GM18511 (cell line): ENCODE measurements around the gene NPSR1.
A peak's percentile ranks its signal among the peaks of the same experiment; 100 is the strongest.
"Not testable (repeated sequence)": the region's sequence is repeated elsewhere in the genome, so short reads cannot be mapped to it uniquely, and the experiment has no call there.

ENCODE experiments used
- ATAC-seq: cut with Tn5 transposase; IDR thresholded peaks from one replicate; pipeline ENCODE4 v1.9.1; 2021; ENCODE audit warnings: mild to moderate bottlenecking, moderate library complexity; ENCODE audit not compliant: unreplicated experiment

Gene NPSR1

DNA sequence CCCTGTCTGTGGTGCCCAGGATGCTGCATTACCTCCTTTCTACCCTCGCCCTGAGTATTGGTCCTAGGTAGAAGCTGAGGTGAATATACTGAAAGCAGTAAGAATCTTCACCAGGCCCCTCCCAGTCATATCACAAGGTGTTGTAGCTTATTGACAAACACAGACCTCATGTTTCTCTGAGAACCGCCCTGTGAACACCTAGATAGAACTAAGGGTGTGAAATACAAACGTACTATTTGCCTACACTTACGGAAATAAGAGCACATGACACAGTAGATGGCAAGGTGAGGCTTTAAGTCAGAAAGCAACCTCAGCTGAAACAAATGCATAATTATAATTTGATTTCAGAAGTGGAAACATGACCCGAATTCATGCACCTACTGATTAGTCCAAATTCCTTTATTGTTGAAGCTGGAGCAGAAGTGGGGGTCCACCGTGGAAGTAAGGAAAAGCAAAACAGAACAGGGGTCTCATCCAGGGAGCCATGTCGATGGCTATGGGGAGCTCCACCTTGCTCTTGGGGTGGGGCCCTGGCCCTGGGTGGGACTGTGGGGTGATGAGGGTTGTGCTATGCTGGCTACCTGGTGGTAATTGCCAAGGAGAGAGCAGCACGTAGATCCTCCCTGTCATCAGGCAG is at the start of gene NPSR1:
TSS of gene NPSR1 (plus strand) at position 587 of the 637 bp plus-strand sequence. CDS start 195 bp downstream, outside the sequence.
- ATAC-seq, result no peak

DNA sequence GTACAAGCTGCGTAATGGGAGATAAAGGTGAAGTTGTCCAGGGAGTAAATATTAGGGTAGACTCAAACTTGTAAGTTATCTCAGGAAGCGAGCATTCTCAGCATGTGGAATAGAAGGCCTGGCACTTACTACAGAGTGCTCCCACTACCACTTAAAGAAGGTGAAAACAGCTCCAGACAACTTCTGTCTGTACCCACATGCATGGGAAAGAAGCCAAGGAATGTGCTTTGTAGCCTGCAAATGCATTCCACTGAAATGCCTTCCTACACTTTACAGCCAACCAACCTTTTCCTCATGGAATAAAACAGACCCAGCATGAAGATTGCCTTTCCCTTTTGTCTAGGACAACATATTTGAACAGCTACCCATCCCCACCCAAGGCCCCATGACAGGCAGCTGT is 45.4 kb upstream of the NPSR1 start:
- ATAC-seq, result no peak

DNA sequence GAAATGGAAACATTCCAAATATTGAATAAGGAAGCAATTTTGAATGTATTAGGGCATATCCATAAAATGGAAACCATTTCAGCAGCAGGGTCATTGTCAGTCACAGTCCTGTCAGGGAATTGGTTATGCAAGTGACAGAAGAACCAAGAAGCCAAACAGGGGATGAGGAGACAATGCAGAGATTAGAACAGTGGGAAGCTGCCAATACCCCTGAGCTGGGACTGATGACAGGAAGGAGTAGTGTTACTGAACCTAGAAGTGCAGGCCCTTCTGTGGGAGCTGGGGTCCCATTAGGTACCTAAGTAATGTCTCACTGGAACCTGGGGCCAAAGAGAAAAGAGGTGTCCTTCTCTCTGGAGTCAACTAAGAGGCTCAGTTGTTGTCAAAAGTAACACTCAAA is 37.6 kb upstream of the NPSR1 start:
- ATAC-seq, result no peak

- no peak for ATAC-seq
Measured at GRCh38 chr7:34622182-34622581, 35.8 kb upstream of the NPSR1 start.

DNA sequence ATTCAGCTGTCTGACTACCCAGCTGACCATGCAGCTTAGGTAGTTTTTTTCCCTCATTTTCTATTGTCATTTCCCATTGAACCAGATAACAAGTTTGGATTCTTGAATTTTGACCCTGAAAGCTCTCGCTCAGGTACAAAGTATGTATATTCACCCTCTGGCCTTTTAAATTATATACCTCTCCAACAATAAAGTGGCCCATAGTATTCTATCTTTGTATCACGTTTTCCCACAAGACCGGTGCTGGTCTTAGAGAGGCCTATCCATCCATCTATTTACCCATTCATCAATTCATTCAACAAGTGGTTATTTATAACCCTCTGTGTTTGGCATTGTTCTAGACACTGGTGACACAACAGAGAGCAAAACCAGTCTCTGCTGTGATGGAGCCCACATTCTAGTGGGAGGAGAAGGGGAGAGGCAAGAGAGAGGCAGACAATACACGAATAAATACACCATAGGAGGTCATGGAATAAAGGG is 35.2 kb upstream of the NPSR1 start:
- ATAC-seq, result no peak

DNA sequence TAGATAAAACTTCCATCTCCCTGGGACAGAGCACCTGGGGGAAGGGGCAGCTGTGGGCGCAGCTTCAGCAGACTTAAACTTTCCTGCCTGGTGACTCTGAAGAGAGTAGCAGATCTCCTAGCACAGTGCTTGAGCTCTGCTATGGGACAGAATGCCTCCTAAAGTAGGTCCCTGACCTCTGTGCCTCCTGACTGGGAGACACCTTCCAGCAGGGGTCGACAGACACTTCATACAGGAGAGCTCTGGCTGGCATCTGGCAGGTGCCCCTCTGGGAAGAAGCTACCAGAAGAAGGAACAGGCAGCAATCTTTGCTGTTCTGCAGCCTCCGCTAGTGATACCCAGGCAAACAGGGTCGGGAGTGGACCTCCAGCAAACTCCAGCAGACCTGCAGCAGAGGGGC is 29.4 kb upstream of the NPSR1 start:
- ATAC-seq, result not testable (repeated sequence)

GRCh38 chr7:34652809-34653208 is 5.2 kb upstream of the NPSR1 start:
- no peak for ATAC-seq

DNA sequence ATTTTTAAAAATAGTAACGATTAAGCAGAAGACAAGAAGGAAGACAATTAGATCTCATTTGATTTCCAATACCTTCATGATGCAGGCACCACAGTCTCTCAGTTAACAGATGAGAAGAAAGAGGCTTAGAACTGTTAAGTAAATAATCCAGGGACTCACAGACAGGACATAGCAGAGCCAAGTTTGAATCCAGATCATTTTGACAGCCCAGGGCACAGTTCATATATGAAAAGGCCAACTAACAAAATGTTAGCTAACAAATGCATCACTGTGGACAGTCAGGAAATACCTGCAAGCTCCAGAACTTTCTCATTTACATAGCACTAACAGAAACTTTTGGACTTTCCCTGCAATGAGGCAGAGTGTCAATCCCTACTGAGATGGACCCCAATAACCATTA is 4.2 kb upstream of the NPSR1 start:
- ATAC-seq, result no peak

GRCh38 chr7:34655384-34655783 is 2.6 kb upstream of the NPSR1 start:
- no peak for ATAC-seq

DNA sequence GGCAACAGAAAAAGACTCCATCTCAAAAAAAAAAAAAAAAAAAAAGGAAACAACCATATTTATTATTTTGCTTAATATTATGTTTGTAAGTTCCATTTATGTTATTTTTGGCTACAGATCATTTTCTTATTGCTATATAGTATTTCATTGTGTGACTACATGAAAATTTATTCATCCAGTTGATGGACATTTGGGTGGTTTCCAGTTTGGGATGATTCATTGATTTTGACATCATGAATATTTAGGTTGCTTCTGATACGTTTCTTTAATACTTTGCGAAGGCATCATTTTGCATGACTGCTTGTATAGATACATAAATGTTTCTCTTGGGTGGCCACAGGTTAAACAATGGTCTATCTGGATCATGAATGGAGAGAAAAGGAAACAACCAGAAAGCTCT is 2.0 kb upstream of the NPSR1 start:
- no peak for ATAC-seq

- no peak for ATAC-seq
Measured at GRCh38 chr7:34659472-34660075, 1.6 kb downstream of the NPSR1 start.

- ATAC-seq, result no peak
Measured at GRCh38 chr7:34662058-34662708, 4.2 kb downstream of the NPSR1 start.

GRCh38 chr7:34664755-34665154 is 6.7 kb downstream of the NPSR1 start:
- ATAC-seq, result no peak

GRCh38 chr7:34672430-34672829 is 14.4 kb downstream of the NPSR1 start:
- ATAC-seq, result no peak

- no peak for ATAC-seq
Measured at GRCh38 chr7:34673066-34673465, 15.0 kb downstream of the NPSR1 start.

- peak; percentile 86 for ATAC-seq
Measured at GRCh38 chr7:34675749-34676374, 17.8 kb downstream of the NPSR1 start.

GRCh38 chr7:34677491-34677890 is 19.5 kb downstream of the NPSR1 start:
- no peak for ATAC-seq

GRCh38 chr7:34687529-34687928 is 29.5 kb downstream of the NPSR1 start:
- no peak for ATAC-seq

DNA sequence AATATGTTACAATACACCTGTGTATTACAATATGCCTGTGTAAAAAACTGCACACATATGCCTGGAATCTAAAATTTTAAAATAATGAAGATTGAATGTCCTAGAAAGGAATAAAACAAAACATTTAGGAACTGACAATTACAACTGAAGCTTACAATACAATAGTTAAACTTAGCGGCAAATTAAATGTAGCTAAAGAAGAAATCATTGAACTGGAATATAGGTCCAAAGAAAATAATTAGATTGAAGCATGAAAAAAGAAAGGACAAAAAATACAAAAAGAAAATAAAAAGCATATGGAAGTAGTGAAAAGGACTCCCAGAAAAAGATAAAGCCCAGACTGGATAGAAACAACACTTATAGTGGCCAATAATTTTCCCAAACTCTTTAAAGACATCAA is 38.4 kb downstream of the NPSR1 start:
- no peak for ATAC-seq

DNA sequence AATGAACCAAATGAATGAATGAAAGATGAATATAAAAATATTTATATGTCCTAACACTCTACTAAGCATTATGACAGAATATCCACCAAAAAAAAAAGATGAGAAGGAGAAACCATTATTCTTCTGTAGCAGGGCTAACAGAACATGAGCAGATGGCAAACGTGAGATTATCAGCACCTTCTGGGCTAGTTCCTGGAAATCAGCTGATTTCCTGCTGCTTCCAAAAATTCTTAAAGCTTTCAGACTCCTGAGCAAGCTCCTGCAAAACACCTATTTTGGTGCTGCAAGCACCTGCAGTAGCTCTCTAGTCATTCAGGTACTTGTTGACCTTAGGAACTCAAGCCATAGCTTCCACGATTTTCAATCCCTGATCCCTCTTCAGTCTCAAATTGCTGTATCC is 51.8 kb downstream of the NPSR1 start:
- ATAC-seq, result no peak

- peak; percentile 81 for ATAC-seq
Measured at GRCh38 chr7:34718867-34719266, 60.8 kb downstream of the NPSR1 start.

GRCh38 chr7:34719636-34720035 is 61.6 kb downstream of the NPSR1 start:
- no peak for ATAC-seq
